Thoracic aorta (tissue), 2 donors: ENCODE results near the gene PPP1R3D. TPM values are rescaled to one million over a fixed set of nuclear protein-coding genes. Genes with fewer than 3 reads are reported as not detected.

Source experiments
- ATAC-seq: fragments of 150-250 bp; one replicate; pipeline ENCODE4 v1.8.0; 2017; ENCODE audit warnings: low read depth; ENCODE audit not compliant: insufficient number of reproducible peaks, low FRiP score
- DNase-seq: peaks from one replicate; pipeline ENCODE4 v3.0.0-alpha.2; 2020; ENCODE audit warnings: low spot score
- H3K27ac ChIP-seq, 2 donors: fragments of 200-600 bp; sonication (generic); 1 replicate in 1 of 2; 2 replicates in 1 of 2; pipeline ENCODE4 v1.5.1; 2016; ENCODE audit warnings: mild to moderate bottlenecking in 2 of 2, moderate library complexity in 2 of 2
- H3K27me3 ChIP-seq: fragments of 200-600 bp; sonication (generic); replicated peaks from 2 replicates; pipeline ENCODE4 v1.6.0; 2016; ENCODE audit warnings: mild to moderate bottlenecking; ENCODE audit not compliant: insufficient read depth
- H3K36me3 ChIP-seq: fragments of 200-600 bp; sonication (generic); one replicate; pipeline ENCODE4 v1.5.1; 2016
- H3K4me1 ChIP-seq, 2 donors: fragments of 200-600 bp; sonication (generic); 1 replicate in 1 of 2; 2 replicates in 1 of 2; pipeline versions ENCODE4 v1.5.1 to v1.6.0; 2016; ENCODE audit warnings: low read depth in 2 of 2, mild to moderate bottlenecking in 1 of 2; ENCODE audit not compliant: control insufficient read depth in 1 of 2
- H3K4me3 ChIP-seq: fragments of 200-600 bp; sonication (generic); 2 replicates; pipeline ENCODE4 v1.5.1; 2016; ENCODE audit warnings: mild to moderate bottlenecking
- H3K9me3 ChIP-seq: fragments of 200-600 bp; sonication (generic); 2 replicates; pipeline ENCODE4 v1.5.1; 2016
- total RNA-seq, 2 donors: library from RNA; depleted of rRNA; stranded (reverse); fragments of >200 nt; gene quantifications; one replicate each; pipeline versions ENCODE4 v1.1.0 to v1.2.3, GENCODE V29; 2016
- TF ChIP-seq, protein P1 (sequence below): fragments of 200-600 bp; sonication (generic); IDR thresholded peaks from one replicate; pipeline ENCODE4 v1.5.1; 2019; ENCODE audit warnings: antibody characterized with exemption

Gene PPP1R3D
- total RNA-seq, 2 donors from 2014 or later = 10.5 to 13.0 TPM

GRCh38 chr20:59911041-59911440, 29.1 kb downstream of the PPP1R3D start:
- Histone ChIP-seq H3K4me1 (no peaks in the 10 kb centered on the region), H3K27me3 (no peaks in the 10 kb centered on the region), H3K27ac (no peak overlapping the region), H3K9me3 (no peaks in the 10 kb centered on the region), H3K36me3 (no peaks in the 10 kb centered on the region), H3K4me3 (no peak overlapping the region)
- ATAC-seq (no peak), DNase-seq (no peak)
- TF ChIP-seq, protein P1, sequence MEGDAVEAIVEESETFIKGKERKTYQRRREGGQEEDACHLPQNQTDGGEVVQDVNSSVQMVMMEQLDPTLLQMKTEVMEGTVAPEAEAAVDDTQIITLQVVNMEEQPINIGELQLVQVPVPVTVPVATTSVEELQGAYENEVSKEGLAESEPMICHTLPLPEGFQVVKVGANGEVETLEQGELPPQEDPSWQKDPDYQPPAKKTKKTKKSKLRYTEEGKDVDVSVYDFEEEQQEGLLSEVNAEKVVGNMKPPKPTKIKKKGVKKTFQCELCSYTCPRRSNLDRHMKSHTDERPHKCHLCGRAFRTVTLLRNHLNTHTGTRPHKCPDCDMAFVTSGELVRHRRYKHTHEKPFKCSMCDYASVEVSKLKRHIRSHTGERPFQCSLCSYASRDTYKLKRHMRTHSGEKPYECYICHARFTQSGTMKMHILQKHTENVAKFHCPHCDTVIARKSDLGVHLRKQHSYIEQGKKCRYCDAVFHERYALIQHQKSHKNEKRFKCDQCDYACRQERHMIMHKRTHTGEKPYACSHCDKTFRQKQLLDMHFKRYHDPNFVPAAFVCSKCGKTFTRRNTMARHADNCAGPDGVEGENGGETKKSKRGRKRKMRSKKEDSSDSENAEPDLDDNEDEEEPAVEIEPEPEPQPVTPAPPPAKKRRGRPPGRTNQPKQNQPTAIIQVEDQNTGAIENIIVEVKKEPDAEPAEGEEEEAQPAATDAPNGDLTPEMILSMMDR = no peak

DNA sequence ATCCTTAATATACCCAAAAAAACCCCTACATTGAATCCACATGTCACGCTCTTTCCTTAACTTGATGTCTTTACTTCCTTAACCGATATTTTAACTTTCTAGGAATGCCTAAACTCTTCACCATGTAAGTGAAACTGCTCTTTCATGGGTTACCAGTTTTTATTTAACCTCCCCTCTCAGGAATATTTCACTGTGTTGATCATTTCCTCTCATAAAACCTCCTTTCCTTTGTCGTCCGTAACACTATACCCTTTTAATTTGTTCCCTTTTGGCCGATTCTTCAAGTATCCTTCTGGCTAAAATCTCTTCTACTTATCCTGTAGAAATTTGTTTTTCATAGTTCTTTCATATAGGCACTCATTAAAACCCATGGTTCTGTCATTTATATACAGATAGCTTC, 31.2 kb downstream of the PPP1R3D start:
- H3K9me3 ChIP-seq = no peaks in the 10 kb centered on the region
- H3K4me1 ChIP-seq = no peaks in the 10 kb centered on the region
- no peaks in the 10 kb centered on the region for H3K27me3 ChIP-seq
- DNase-seq (no peak), ATAC-seq (no peak)
- no peaks in the 10 kb centered on the region for H3K36me3 ChIP-seq
- H3K4me3 ChIP-seq = no peak overlapping the region
- TF ChIP-seq, protein P1 = no peak
- H3K27ac ChIP-seq = no peak overlapping the region

DNA sequence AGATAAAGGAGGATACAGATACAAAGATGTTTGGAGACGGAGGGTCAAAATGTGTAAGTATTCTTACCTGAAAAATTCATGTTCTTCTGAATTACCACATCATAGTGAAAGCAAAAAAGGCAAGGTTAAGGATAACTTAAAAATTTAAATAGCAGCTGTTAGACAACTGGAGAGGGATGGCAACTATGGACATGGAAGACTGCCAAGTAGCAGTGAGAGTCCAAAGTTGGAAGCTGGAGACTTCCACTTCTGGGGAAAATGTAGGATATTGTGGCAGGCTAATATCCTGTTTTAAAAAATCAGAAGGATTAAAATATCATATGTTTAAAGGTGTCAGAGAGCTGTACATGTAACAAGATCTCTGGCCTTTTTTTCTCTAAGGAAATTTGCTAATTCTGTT, 36.5 kb downstream of the PPP1R3D start:
- TF ChIP-seq, protein P1 = no peak
- H3K4me1 ChIP-seq = no peaks in the 10 kb centered on the region
- no peaks in the 10 kb centered on the region for H3K9me3 ChIP-seq
- H3K27ac ChIP-seq = no peak overlapping the region
- H3K36me3 ChIP-seq = no peaks in the 10 kb centered on the region
- H3K27me3 ChIP-seq = no peaks in the 10 kb centered on the region
- ATAC-seq (no peak), DNase-seq (no peak)
- H3K4me3 ChIP-seq = no peak overlapping the region

DNA sequence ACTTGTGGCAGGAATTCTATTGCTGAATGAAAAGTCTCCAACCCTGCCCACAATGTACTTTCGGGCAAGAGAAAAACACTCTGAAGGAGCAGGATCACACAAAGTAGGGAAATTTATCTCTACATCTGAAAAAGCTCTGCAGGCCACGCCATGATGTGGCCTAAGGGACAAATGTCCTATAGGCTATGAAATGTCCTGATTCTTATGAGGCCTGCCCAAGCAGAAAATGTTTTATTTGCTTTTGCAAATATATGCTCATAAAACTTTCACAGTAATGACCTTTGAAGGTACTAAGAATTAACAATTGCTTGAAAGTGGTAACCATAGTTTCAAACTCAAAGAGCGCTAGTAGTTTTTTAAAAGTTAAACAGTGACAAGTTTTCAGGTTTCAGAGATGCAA, 37.6 kb downstream of the PPP1R3D start:
- H3K4me3 ChIP-seq = no peak overlapping the region
- TF ChIP-seq, protein P1 = no peak
- no peaks in the 10 kb centered on the region for H3K4me1 ChIP-seq
- H3K27me3 ChIP-seq = no peaks in the 10 kb centered on the region
- DNase-seq = no peak
- no peak for ATAC-seq
- no peak overlapping the region for H3K27ac ChIP-seq
- no peaks in the 10 kb centered on the region for H3K9me3 ChIP-seq
- H3K36me3 ChIP-seq = no peaks in the 10 kb centered on the region

DNA sequence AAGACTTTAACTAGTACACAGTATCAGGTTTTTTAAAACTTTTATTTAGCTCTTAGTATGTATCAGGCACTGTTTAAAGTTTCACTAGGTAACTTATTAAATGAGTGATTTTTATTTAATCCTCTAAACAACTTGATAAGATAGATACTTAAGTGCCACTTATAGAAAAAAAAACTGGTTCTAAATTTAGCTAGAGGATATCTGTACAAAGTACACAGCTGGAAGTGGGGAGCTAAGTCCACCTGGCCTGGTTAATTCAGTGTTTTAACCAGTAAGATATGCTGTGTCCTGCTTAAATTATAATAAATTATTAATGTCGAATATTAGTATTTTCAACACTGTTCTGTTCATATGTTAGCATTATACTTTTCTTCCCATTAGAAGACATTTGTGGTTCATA, 44.2 kb downstream of the PPP1R3D start:
- H3K36me3 ChIP-seq = no peaks in the 10 kb centered on the region
- TF ChIP-seq, protein P1 = no peak
- ATAC-seq (no peak), DNase-seq (no peak)
- H3K27ac ChIP-seq = no peak overlapping the region
- no peaks in the 10 kb centered on the region for H3K4me1 ChIP-seq
- no peaks in the 10 kb centered on the region for H3K27me3 ChIP-seq
- no peak overlapping the region for H3K4me3 ChIP-seq
- no peaks in the 10 kb centered on the region for H3K9me3 ChIP-seq
